GM12878 (cell line): ENCODE results near the gene VRK3. TPM values are rescaled to one million over a fixed set of nuclear protein-coding genes. Genes with fewer than 3 reads are reported as not detected.
A peak's percentile ranks its signal among the peaks of the same experiment; 100 is the strongest.

Experiments
- BACH1 ChIP-seq: fragments of 450-650 bp; IDR thresholded peaks from 2 replicates; pipeline ENCODE4 v1.6.1; 2017; ENCODE audit warnings: mild to moderate bottlenecking, borderline replicate concordance
- BHLHE40 ChIP-seq, 2 experiments: fragments of 450-650 bp in 1 of 2; IDR thresholded peaks; 2 replicates each; pipeline ENCODE4 v1.6.1; 2011 to 2017; ENCODE audit warnings: low read depth in 2 of 2, borderline replicate concordance in 1 of 2, improper control_type of control experiment in 1 of 2, low read length in 1 of 2, mild to moderate bottlenecking in 1 of 2
- BRCA1 ChIP-seq: IDR thresholded peaks from 2 replicates; pipeline ENCODE4 v1.6.1; 2011; ENCODE audit warnings: low read depth, low read length, improper control_type of control experiment
- ESRRA ChIP-seq: IDR thresholded peaks from 2 replicates; pipeline ENCODE4 v1.6.1; 2012; ENCODE audit warnings: mild to moderate bottlenecking, low read length, improper control_type of control experiment
- HCFC1 ChIP-seq: fragments of 150-350 bp; IDR thresholded peaks from 2 replicates; pipeline ENCODE4 v1.6.1; 2014; ENCODE audit warnings: low read length
- MEF2B ChIP-seq: fragments of 450-650 bp; IDR thresholded peaks from 2 replicates; pipeline ENCODE4 v1.6.1; 2018; ENCODE audit warnings: mild to moderate bottlenecking, moderate library complexity; ENCODE audit not compliant: partially characterized antibody, poor library complexity, severe bottlenecking
- NFYB ChIP-seq: IDR thresholded peaks from 2 replicates; pipeline ENCODE4 v1.6.1; 2011; ENCODE audit warnings: low read depth, mild to moderate bottlenecking, low read length, improper control_type of control experiment, moderate library complexity; ENCODE audit not compliant: insufficient read depth
- NR2F1 ChIP-seq: fragments of 450-650 bp; conservative IDR thresholded peaks from 2 replicates; pipeline ENCODE4 v1.6.1; 2017; ENCODE audit warnings: mild to moderate bottlenecking
- POU2F2 ChIP-seq: IDR thresholded peaks from 3 replicates; pipeline ENCODE4 v1.6.1; 2011; ENCODE audit warnings: low read depth, mild to moderate bottlenecking, low read length, borderline replicate concordance
- SMARCA5 ChIP-seq: fragments of 450-650 bp; IDR thresholded peaks from 2 replicates; pipeline ENCODE4 v1.6.1; 2017; ENCODE audit warnings: mild to moderate bottlenecking
- TBL1XR1 ChIP-seq: IDR thresholded peaks from 2 replicates; pipeline ENCODE4 v1.6.1; 2012; ENCODE audit warnings: low read depth, low read length, improper control_type of control experiment
- ZBED1 ChIP-seq: IDR thresholded peaks from 2 replicates; pipeline ENCODE4 v1.6.1; 2016; ENCODE audit warnings: borderline replicate concordance
- polyA plus RNA-seq, 11 experiments: library from polyadenylated mRNA; depleted of rRNA in 4 of 11; unstranded in 6 of 11; stranded (reverse) in 5 of 11; fragments of >200 nt; fragmentation: Nextera tagmentation in 4 of 11; fragmentation: Illumina TruSeq in 1 of 11; extraction: Ambion mirVana in 4 of 11; extraction: Trizol in 1 of 11; gene quantifications; 1 replicate in 1 of 11; 2 replicates in 10 of 11; pipeline versions ENCODE4 v1.2.1 to v1.2.3, GENCODE V29; 2011 to 2016; ENCODE audit warnings: inconsistent platforms in 2 of 11, missing spikeins in 2 of 11, low read depth in 1 of 11
- total RNA-seq, 4 experiments: library from RNA; depleted of rRNA in 3 of 4; stranded (reverse); fragments of >200 nt in 3 of 4; fragmentation: Illumina TruSeq in 1 of 4; extraction: Trizol in 1 of 4; gene quantifications; 2 replicates each; pipeline versions ENCODE4 v1.2.1 to v1.2.3, GENCODE V29; 2013 to 2021
- TF ChIP-seq, protein P1 (sequence below): fragments of 450-650 bp; IDR thresholded peaks from 2 replicates; pipeline ENCODE4 v1.6.1; 2016; ENCODE audit warnings: mild to moderate bottlenecking
- TF ChIP-seq, protein P2 (sequence below): fragments of 450-650 bp; formaldehyde crosslinking; IDR thresholded peaks from 2 replicates; pipeline ENCODE4 v1.5.0; 2022; ENCODE audit warnings: mild to moderate bottlenecking, missing genetic modification characterization
- TF ChIP-seq, protein P3 (sequence below), 3 experiments: IDR thresholded peaks in 2 of 3; conservative IDR thresholded peaks in 1 of 3; 2 replicates each; pipeline ENCODE4 v1.5.1; 2011; ENCODE audit warnings: low read depth in 3 of 3, low read length in 3 of 3, mild to moderate bottlenecking in 3 of 3, control low read depth in 2 of 3, moderate library complexity in 2 of 3, inconsistent platforms in 1 of 3, mixed read lengths in 1 of 3; ENCODE audit not compliant: control insufficient read depth in 2 of 3, insufficient read depth in 1 of 3; ENCODE audit errors: extremely low read depth in 1 of 3
- TF ChIP-seq, protein P4 (sequence below): IDR thresholded peaks from 2 replicates; pipeline ENCODE4 v1.6.1; 2012; ENCODE audit warnings: improper control_type of control experiment, low read depth, low read length; ENCODE audit not compliant: insufficient replicate concordance

VRK3 gene
- total and polyA plus RNA-seq, 10 of the 15 experiments (the other 5 are each of a cell fraction or from before 2014, with no cell fraction given): 17.3 to 61.9 (median 35.5) TPM

DNA sequence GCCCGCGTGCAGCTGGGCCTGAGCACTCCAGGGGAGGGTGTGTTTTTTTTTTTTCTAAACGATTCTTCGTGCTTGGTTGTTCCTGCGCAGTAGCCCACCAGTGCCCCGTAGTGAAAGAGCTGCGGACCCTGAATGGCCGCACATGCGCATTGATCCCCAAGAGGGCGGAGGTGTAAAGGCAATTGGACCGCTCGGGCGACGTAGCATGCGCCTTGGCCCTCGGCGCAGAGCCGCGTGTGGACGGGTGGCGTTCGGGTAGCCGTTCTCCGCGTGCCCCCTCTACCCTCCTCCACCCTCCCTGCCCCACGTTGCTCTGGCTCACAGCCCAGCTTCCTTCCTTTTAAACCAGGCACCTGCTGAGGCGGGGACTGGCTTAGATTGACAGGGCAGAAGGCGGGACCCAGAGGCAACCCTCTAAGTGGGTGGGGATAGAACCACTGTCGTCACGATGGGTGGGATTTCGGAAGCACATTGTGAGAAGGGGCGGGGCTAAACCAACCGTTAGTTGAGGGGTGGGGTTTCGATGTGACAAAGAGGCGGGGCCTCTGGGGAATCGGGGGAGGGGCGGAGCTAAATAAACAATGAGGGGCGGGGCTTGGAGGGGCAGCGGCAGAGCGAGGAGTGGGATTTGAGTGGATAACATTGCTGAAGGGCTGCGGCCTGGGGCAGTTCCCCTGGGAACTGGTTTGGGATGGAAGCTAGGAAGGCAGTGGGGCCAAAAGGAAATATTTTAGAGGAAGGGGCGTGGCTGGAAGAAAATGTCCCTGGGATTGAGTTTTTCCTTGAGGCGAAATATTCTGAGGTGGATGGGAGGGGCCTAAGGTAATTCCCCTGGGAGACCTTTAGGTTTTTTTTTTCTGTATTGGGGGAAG lies 95.3 kb downstream of the VRK3 start (continued):
- no peak for TF ChIP-seq BRCA1
- TF ChIP-seq POU2F2: peak; percentile 91
- TF ChIP-seq, protein P1, sequence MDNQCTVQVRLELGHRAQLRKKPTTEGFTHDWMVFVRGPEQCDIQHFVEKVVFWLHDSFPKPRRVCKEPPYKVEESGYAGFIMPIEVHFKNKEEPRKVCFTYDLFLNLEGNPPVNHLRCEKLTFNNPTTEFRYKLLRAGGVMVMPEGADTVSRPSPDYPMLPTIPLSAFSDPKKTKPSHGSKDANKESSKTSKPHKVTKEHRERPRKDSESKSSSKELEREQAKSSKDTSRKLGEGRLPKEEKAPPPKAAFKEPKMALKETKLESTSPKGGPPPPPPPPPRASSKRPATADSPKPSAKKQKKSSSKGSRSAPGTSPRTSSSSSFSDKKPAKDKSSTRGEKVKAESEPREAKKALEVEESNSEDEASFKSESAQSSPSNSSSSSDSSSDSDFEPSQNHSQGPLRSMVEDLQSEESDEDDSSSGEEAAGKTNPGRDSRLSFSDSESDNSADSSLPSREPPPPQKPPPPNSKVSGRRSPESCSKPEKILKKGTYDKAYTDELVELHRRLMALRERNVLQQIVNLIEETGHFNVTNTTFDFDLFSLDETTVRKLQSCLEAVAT: peak; percentile 70; the same call in 1 of the 2 replicates
- peak; percentile 39; the same call in 1 of the 2 replicates for TF ChIP-seq HCFC1
- TF ChIP-seq BACH1: peak; percentile 74; the same call in 1 of the 2 replicates
- 0 out of 2 replicates have a peak, but pooled peaks have one; percentile 72 for TF ChIP-seq TBL1XR1
- TF ChIP-seq, protein P2, sequence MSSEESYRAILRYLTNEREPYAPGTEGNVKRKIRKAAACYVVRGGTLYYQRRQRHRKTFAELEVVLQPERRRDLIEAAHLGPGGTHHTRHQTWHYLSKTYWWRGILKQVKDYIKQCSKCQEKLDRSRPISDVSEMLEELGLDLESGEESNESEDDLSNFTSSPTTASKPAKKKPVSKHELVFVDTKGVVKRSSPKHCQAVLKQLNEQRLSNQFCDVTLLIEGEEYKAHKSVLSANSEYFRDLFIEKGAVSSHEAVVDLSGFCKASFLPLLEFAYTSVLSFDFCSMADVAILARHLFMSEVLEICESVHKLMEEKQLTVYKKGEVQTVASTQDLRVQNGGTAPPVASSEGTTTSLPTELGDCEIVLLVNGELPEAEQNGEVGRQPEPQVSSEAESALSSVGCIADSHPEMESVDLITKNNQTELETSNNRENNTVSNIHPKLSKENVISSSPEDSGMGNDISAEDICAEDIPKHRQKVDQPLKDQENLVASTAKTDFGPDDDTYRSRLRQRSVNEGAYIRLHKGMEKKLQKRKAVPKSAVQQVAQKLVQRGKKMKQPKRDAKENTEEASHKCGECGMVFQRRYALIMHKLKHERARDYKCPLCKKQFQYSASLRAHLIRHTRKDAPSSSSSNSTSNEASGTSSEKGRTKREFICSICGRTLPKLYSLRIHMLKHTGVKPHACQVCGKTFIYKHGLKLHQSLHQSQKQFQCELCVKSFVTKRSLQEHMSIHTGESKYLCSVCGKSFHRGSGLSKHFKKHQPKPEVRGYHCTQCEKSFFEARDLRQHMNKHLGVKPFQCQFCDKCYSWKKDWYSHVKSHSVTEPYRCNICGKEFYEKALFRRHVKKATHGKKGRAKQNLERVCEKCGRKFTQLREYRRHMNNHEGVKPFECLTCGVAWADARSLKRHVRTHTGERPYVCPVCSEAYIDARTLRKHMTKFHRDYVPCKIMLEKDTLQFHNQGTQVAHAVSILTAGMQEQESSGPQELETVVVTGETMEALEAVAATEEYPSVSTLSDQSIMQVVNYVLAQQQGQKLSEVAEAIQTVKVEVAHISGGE (CRISPR knock-in tag): peak; percentile 57; the same call in 1 of the 2 replicates
- TF ChIP-seq, protein P3, sequence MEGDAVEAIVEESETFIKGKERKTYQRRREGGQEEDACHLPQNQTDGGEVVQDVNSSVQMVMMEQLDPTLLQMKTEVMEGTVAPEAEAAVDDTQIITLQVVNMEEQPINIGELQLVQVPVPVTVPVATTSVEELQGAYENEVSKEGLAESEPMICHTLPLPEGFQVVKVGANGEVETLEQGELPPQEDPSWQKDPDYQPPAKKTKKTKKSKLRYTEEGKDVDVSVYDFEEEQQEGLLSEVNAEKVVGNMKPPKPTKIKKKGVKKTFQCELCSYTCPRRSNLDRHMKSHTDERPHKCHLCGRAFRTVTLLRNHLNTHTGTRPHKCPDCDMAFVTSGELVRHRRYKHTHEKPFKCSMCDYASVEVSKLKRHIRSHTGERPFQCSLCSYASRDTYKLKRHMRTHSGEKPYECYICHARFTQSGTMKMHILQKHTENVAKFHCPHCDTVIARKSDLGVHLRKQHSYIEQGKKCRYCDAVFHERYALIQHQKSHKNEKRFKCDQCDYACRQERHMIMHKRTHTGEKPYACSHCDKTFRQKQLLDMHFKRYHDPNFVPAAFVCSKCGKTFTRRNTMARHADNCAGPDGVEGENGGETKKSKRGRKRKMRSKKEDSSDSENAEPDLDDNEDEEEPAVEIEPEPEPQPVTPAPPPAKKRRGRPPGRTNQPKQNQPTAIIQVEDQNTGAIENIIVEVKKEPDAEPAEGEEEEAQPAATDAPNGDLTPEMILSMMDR (IDR thresholded peaks at IDR 0.05 in 2 of 3, conservative IDR thresholded peaks at IDR 0.05 in 1 of 3; ENCODE audit: control insufficient read depth in 2 of 3, extremely low read depth in 1 of 3, insufficient read depth in 1 of 3, low read depth in 3 of 3, low read length in 3 of 3): no peak
- peak; percentile 77 to 88 for TF ChIP-seq BHLHE40 (IDR thresholded peaks at IDR 0.05; ENCODE audit: borderline replicate concordance in 1 of 2, low read depth in 2 of 2, low read length in 1 of 2)
- peak; percentile 69 for TF ChIP-seq MEF2B
- peak; percentile 57 for TF ChIP-seq SMARCA5
- peak; percentile 84 for TF ChIP-seq ZBED1
- no peak for TF ChIP-seq NR2F1
- TF ChIP-seq, protein P4, sequence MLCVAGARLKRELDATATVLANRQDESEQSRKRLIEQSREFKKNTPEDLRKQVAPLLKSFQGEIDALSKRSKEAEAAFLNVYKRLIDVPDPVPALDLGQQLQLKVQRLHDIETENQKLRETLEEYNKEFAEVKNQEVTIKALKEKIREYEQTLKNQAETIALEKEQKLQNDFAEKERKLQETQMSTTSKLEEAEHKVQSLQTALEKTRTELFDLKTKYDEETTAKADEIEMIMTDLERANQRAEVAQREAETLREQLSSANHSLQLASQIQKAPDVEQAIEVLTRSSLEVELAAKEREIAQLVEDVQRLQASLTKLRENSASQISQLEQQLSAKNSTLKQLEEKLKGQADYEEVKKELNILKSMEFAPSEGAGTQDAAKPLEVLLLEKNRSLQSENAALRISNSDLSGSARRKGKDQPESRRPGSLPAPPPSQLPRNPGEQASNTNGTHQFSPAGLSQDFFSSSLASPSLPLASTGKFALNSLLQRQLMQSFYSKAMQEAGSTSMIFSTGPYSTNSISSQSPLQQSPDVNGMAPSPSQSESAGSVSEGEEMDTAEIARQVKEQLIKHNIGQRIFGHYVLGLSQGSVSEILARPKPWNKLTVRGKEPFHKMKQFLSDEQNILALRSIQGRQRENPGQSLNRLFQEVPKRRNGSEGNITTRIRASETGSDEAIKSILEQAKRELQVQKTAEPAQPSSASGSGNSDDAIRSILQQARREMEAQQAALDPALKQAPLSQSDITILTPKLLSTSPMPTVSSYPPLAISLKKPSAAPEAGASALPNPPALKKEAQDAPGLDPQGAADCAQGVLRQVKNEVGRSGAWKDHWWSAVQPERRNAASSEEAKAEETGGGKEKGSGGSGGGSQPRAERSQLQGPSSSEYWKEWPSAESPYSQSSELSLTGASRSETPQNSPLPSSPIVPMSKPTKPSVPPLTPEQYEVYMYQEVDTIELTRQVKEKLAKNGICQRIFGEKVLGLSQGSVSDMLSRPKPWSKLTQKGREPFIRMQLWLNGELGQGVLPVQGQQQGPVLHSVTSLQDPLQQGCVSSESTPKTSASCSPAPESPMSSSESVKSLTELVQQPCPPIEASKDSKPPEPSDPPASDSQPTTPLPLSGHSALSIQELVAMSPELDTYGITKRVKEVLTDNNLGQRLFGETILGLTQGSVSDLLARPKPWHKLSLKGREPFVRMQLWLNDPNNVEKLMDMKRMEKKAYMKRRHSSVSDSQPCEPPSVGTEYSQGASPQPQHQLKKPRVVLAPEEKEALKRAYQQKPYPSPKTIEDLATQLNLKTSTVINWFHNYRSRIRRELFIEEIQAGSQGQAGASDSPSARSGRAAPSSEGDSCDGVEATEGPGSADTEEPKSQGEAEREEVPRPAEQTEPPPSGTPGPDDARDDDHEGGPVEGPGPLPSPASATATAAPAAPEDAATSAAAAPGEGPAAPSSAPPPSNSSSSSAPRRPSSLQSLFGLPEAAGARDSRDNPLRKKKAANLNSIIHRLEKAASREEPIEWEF: no peak
- peak; percentile 46; the same call in 1 of the 2 replicates for TF ChIP-seq NFYB
- 0 out of 2 replicates have a peak, but pooled peaks have one; percentile 68 for TF ChIP-seq ESRRA
